GM19099 (cell line): ENCODE results near the gene USF3.

Source experiments
- POLR2A ChIP-seq: IDR thresholded peaks from 3 replicates; pipeline ENCODE4 v1.6.1; 2011; ENCODE audit warnings: low read depth; ENCODE audit not compliant: insufficient read length; ENCODE audit errors: extremely low read depth

Gene USF3

GRCh38 chr3:113634782-113635474 lies 61.5 kb downstream of the USF3 start:
- no peak for TF ChIP-seq POLR2A

DNA sequence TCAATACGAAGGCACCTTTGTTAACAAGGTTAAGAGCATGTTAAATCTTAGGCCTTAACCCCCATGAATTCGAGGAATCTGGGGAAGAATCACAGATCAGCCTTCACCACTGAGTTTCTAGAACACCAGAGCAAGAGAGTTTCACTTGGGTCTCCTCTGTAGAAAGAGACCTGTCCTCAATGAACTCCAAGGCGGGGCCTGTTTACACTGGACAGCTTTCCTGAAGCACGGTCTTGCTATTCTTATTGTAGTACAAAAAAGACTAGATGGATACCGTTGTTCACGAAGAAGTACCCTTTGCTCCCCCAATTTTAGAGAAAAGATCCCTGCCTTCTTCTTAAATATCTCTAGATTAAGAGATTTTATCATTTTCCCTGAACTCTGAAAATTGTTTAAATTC lies 64.9 kb downstream of the USF3 start:
- no peak for TF ChIP-seq POLR2A

DNA sequence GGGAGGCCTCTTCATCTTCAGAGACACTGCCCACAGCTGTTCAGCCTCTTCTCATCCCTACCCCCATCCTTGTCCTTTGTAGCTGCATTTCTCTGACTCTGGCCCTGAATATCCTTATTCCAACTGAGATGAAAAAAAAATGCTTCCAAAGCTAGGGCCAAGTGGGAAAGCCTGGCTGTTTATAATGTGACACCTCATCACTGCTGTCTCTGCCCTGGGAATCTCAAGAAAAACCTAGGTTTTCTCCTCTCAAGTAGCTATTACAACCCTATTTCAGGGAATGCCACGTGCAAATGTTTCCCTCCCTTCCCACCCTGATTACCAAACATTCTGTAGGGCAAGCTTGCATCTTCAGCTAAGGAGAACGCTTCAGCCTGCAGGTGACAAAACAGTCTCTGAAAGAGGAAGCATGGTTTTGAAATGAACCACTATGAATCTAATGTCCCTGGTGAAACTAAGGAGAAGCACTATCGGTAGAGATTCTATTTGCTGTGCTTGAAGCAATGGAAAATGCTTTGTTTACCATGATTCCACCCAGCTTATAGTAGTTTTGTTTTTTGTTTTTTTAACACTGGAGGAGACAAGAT lies 65.4 kb downstream of the USF3 start:
- TF ChIP-seq POLR2A: no peak

GRCh38 chr3:113629584-113630421 lies 66.6 kb downstream of the USF3 start:
- TF ChIP-seq POLR2A: no peak

- TF ChIP-seq POLR2A: no peak
Observed at GRCh38 chr3:113628788-113629187, 67.7 kb downstream of the USF3 start.

DNA sequence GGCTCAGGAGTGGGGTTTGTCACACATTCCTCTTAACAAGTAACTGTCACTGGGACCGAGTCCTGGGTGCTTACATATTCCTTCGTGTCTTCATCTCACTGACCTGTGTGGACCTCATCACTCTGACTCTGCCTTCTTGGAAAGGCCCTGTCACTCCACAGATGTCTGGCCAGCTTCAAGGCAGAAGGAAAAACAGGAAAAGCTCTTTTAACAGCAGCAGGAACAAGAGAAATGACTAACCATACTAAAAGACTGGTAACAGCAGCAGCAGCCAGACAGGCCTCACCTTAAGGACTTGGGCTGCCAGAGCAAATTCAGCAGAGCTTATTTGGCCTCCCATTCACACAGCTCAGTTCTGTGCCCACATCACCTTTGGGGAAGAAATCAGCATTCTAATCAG lies 68.1 kb downstream of the USF3 start:
- TF ChIP-seq POLR2A: no peak

- no peak for TF ChIP-seq POLR2A
Observed at GRCh38 chr3:113626503-113627371, 69.7 kb downstream of the USF3 start.

DNA sequence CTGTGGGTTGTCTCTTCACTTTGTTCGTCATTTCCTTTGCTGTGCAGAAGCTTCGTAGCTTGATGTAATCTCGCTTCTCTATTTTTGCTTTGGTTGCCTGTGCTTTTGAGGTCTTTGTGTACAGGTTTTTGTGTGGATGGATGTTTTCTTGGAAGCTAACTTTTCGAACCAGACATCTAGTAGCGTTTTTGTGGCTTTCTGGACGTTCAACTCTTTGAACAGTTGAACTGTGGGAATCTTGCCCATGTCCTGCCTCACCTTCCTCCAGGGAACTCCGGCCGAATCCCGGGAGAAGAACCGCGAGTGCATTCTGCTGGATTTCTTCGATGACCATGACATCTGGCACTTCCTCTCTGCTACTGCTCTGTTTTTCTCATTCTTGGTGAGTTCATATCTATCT lies 70.6 kb downstream of the USF3 start:
- no peak for TF ChIP-seq POLR2A

- no peak for TF ChIP-seq POLR2A
Observed at GRCh38 chr3:113623811-113624210, 72.6 kb downstream of the USF3 start.

- TF ChIP-seq POLR2A: no peak
Observed at GRCh38 chr3:113623324-113623723, 73.1 kb downstream of the USF3 start.

DNA sequence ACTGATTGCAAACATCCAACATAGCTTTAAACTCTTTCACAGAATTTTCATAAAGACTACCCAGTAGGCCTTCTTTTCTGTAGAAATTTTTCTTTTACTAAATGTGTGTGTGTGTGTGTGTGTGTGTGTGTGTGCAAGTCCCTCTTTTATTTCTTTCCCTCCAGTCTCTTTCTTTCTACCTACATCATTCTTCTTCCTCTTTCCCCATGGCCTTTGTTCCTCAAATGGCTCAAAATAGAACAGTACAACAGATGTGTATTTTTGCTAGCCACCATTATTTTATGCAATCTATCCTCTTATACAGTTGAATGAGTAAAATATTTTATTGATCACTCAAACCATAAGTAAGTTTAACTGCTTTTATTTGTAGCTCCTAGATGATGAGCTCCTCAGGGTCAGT lies 76.4 kb downstream of the USF3 start:
- TF ChIP-seq POLR2A: no peak

DNA sequence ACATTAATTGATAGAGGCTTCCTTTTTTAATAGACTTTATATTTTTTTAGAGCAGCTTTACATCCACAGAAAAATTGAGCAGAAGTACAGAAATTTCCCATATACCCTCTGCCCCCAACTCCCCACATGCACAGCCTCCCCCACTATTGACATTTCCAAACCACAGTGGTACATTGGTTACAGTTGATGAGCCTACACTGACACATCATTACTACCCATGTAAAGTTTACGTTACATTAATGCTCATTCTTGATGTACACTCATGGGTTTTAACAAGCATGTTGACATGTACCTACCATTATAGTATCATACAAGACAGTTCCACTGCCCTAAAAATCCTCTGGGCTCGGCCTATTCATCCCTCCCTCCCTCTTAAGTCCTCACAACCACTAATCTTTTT lies 78.7 kb downstream of the USF3 start:
- no peak for TF ChIP-seq POLR2A

DNA sequence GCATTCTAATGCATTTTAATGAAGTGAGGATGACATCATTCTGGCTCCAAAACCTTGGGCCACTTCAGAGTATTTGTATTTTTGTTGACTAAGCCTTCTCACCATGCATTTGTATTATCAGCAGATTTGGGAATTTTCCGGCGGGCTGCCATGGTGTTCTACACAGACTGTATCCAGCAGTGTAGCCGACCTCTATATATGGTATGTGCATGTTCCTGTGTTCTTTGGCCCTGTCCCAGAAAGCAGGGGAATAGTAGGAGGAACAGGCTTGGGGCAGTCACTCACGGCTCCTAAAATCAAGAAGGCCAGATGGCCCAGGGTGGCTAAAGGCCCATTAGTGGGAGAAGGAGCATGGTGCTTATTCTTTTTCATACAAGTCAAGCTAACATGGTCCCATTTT lies 80.5 kb downstream of the USF3 start:
- TF ChIP-seq POLR2A: no peak

DNA sequence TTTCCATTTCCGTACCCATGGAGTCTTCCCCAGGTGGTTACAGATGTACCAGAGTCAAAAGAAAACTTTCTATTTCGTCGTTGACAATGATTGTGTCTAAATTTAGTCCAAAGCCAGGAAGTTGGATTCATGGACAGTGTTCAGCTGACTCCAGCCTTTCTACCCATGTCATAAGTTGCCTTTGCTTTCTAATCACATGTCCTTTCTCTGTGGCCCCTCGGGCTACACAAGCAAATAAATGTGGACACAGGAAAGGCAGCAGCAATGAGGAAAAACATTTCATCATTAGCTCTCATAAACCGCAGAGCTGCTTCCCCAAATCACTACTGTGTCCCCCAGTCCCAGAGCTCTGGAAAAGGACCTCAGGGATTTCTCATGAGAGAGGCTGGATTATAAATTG lies 82.0 kb downstream of the USF3 start:
- no peak for TF ChIP-seq POLR2A

- no peak for TF ChIP-seq POLR2A
Observed at GRCh38 chr3:113607219-113607596, 89.2 kb downstream of the USF3 start.
